HG03354 (cell line): ENCODE measurements around the gene COMMD6.

Experiments used
- ATAC-seq: cut with Tn5 transposase; IDR thresholded peaks from one replicate; pipeline ENCODE4 v1.9.1; 2021; ENCODE audit warnings: mild to moderate bottlenecking; ENCODE audit not compliant: unreplicated experiment, poor library complexity, severe bottlenecking

Gene COMMD6

GRCh38 chr13:75486146-75487062 is 51.2 kb downstream of the COMMD6 start:
- ATAC-seq: no peak

DNA sequence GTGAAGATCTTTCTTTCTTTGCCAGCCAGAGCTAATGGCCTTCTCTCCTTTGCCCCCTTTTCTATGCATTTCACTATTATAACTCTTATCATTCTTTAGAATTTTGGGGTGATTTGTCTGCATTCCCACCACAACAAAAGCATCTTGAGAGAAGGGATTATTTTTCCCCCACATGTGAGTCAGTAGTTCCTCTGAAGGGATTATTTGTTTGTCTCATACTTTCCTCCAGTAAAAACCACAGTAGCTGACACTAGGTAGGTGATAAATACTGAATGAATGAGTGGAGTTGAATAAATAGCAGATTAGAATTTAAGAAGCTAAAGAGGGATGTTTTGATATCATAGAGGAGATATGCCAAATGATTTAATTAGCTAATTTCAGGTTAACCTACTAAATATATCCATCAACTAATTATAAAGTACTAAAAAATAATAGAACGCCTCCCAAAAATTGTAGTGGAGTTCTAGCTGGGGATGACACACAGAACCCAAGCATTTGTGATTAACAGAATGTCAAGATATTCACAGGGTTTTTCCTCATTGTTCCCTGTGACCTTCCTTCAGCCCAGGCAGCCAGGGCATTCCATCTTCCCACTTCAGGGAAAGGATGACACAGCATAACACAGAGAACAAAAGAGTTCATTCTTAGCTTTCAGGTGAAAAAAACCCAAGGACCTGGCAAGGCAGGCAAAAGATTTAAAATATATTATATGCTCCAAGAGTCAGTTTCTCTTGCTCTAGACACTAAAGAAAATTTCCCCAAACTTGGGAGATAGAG is 52.2 kb downstream of the COMMD6 start:
- no peak for ATAC-seq

DNA sequence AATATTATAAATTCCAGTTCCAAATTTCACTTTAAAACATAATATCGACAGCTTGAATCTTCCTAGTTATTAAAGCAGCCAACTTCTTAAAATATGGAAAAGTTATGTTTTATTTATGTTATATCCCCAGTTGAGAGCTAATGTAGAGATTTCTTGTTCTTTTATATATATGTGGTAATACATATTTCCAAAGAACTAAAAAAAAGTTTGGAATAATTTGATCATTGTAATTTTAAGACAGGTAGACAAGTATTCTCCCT is 54.9 kb downstream of the COMMD6 start:
- no peak for ATAC-seq

DNA sequence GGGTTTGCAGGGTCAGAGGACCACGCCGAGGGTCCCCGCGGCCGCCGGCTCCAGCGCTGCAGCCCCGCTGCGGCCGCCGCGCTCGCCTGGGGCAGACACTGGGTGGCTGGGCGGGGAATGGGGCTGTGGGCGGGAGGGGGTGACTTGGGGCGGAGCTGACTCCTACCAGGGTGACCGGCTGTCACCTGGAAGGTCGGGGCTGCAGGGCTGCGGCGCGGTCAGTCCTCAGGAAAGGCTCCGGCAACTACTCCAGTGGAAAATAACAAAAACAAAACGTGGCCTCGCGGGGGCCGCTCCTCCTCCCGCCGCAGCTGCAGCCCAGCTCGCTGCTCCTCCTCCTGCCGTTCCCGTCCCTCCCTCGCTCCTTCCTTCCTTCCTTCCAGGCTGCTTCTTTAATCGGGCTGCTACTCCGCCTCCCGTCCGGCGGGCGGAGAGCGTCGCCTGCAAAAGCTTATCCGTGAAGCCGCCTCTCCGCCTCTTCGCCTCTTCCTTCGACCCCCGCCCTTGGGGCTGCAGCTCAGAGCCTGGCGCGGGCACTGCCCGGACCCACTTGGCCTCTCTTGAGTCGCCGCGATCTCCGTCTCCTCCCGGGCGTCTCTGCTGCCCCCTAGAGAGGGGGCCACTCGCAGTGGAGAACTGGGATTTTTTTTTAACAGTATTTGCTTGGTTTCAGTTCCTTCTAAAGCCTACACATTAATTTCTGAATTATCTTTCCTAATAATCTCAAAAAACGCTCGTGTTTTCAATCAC is 55.4 kb downstream of the COMMD6 start, which contains the start of gene TBC1D4:
Gene TBC1D4, minus strand, starts transcription at position 100 of the 750 bp plus-strand sequence. CDS start 402 bp downstream, outside the sequence.
- peak; percentile 81 for ATAC-seq

GRCh38 chr13:75481176-75482069 is 56.2 kb downstream of the COMMD6 start:
- ATAC-seq: peak; percentile 31

DNA sequence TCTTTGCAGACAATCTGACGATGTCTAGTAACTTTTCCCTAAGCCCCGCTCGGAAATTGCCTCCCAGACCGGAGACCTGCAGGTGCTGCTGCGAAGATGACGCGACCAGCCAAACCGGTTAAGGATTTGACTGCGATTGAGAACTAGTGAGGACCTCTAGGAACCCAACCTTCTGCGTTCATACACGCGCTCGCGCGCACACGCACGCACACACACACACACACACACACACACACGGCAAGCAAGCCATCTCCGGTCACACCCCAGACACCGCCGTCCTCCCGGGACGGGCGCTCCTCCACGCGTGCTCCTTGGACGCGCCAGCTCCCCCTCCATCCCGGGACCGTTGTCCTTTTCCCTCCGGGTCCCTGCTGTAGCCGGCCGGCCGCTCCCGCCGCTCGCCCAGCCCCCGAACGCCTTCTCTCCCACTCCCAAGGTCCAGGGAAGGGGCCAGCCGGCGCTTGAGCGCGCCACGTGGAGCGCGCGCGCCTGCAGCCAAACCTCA is 56.9 kb downstream of the COMMD6 start:
- ATAC-seq: no peak

DNA sequence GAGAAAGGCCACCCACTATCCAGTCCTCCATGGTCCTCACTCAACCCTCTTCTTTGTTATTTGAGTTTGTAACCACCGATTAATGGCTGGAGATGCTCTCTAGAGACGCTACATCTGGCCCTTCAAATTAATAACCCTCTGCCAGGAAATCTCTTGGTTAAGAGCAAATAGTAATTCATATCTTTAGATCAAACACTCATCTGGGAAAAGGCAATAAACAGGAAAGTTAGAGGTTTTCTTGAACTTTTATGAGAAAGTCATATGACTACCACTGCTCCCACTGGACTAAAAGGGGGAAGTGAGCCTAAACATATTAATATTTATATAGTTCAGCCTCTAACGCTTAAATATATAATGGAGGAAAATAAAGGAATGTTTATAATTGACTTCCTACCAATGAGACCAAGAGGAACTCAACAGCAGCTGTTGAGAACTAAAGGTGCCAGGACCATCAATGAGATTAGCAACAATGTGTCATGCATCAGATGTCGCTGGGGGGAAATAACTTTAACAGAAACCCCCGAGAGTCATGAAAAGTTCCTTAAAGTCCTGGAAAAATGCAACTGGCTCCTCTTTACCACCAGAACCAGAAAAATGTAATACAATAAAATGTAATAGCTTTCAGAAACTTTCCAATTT is 58.4 kb downstream of the COMMD6 start:
- no peak for ATAC-seq

GRCh38 chr13:75478659-75479058 is 59.0 kb downstream of the COMMD6 start:
- ATAC-seq: no peak
